ENCODE measurements around the gene ANKEF1.
A peak's percentile ranks its signal among the peaks of the same experiment; 100 is the strongest.

ANKEF1 gene

DNA sequence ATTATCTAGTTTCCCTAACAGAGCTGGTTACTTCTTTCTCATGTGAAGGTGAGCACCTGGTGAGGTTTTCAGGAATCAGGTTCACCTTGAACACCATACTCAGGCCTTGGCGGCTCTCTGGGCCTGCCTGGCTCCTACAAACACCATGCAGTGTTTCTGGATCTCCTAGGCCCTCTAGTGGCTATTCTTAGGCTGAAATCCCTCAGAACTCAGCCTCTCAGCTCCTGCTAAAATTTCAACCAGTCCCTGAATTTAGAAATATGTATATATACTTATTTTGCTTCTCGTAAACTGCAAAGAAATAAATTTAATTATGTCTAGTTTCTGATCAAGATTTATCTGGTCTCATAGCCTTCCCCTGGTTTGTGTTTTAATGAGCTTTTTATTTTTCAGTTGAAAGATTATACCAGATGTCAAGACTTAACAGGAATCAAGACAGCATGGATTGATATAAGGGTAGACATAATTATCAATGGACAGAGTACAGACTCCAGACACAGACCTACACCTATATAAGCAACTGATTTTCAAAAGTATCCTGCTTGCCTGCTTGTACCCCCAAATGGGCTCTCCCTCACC lies 55.9 kb downstream of the ANKEF1 start:
- peak; percentile 5 to 11 for DNase-seq

DNA sequence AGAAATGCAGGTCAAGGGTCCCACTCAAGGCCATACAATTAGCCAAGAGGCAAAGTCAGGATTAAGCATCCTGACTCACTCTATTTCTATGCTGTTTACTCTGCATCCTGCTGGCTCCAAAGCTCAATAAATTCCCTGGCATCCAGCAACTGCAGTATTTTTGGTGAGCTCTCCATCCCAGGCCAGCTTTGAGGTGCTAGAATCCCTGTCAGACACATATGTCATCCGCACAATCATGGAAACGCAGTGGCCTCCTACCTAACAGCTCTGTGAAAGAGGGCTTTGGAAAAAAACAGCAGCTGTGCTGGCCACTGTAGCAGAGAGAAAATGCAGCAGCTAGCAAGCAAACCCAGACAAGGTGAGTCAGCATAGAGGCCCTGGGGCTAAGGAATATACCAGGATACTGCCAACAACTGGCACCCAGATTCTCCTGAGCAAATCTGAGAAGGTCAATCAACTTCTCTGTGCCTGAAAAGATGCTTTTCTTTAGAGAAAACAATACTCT lies 58.4 kb downstream of the ANKEF1 start:
- no peak for DNase-seq

DNA sequence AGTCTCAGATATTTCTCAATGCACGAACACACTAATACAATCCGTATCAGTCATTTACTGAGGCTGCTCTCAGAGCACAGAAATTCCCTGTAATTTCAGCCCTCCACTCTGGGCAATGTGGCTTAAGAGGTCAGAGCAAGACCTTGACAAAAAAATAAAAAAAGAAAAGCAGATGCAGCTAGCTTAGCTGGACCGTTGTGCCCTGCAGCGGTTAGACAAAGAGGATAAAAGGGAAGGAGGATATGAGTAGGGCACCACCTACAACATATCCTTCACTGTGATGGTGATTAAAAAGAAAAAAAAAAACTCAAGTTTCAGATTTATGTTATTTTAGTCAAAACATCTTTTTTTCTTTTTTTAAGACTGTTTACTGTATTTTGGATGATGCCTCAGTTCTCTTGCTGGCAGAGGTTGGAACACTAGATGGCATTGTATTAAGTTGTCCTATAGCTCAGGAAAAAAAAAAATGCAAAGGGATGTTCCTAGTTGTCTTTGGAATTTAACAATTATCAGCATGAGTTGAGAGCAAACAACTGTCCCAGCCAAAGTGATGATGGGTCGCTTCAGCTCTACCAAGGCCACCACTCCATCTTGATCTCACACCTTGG lies 59.9 kb downstream of the ANKEF1 start:
- DNase-seq = no peak

DNA sequence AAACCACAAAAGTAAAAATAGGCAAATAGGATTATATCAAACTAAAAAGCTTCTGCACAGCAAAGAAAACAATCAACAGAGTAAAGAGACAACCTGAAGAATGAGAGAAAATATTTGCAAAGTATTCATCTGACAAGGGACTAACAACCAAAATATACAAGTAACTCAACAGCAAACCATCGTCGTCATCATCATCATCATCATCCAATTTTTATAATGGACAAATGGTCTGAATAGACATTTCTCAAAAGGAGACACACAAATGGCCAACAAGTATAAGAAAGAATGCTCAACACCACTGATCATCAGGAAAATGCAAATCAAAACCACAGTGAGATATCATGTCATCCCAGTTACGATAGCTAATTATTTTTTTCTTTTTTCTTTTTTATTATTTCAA lies 62.0 kb downstream of the ANKEF1 start:
- DNase-seq = no peak

DNA sequence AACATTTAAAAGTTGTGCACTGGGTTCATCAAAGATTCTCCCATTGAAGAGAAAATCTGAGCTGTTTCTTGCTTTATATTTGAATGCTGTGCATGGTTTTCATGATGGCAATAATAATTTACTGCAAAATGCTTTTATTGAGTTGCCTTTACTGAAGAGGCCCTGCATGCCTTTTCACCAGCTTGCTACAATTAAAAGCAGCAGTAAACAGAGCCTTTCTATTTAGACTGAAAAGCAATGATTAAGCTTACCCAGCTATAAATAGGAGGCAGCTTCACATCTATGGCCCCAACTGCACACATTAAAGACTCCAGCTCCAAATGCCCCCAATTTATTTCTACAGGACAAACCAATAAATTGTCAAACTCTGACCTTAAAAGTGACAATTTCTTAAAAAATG lies 70.3 kb downstream of the ANKEF1 start:
- no peak for DNase-seq
